Measurements from ENCODE around the gene FAM89B.
A peak's percentile ranks its signal among the peaks of the same experiment; 100 is the strongest.

The FAM89B gene

DNA sequence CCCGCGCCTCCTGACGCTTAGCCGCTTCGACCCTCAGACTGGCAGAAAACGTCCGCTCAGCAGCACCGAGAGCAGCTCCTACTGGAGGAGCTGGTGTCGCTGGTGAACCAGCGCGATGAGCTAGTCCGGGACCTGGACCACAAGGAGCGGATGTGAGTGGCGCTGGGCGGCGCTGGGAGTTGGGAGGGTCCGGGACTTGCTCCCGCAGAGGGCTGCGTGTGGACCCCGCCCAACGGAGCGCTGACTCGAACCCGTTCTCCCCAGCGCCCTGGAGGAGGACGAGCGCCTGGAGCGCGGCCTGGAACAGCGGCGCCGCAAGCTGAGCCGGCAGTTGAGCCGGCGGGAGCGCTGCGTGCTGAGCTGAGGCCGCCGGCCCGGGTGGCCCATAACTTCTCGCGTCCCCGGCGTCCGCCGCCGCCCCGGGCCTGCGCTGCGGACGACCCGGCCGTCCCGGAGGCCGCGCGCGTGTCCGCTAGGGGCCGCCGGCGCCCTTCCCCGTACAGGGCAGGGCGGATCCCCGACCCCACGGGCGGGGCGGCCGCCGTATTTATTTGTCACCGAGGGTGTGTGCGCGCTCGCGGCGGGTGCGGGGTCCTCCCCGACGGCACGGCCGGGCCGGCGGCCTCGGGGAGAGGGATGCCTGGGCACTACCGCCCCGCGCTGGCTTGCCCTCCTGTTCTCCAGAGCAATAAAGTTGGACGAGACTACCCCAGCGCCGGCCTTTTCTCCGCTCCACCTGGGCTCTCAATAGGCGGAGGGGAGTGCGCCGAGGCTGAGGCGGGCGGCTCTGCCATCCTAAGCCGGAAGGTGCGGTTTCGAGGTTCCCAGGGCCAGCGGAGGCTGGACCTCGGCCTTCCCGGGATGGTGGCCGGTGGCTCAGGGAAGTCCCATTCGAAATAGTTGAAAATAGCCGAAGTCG, 19.9 kb downstream of the FAM89B start:
- peak; percentile 73 for DNase-seq

GRCh38 chr11:65592858-65593517, 20.6 kb downstream of the FAM89B start:
- no peak for DNase-seq

GRCh38 chr11:65593518-65594414, 21.4 kb downstream of the FAM89B start:
- peak; percentile 49 for DNase-seq

DNA sequence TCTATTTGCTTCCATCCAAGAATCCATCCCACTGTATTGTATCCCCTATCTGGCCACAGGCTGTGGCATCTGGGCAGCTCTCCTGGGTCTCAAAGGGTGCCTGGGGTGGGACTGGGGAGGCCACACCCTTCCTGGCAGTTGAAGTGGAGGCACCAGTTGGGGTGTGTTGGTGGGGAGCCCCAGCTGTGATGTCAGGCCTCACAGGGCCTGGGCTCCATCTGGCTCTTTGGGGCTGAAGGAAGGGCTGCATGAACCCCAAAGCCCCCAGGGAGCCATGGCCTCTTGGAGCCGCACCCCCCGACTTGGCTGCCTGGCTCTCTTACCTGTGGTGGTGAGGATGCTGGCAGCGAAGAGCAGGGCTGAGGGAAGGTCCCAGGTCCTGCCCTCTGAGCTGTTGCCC, 22.8 kb downstream of the FAM89B start:
- no peak for DNase-seq

DNA sequence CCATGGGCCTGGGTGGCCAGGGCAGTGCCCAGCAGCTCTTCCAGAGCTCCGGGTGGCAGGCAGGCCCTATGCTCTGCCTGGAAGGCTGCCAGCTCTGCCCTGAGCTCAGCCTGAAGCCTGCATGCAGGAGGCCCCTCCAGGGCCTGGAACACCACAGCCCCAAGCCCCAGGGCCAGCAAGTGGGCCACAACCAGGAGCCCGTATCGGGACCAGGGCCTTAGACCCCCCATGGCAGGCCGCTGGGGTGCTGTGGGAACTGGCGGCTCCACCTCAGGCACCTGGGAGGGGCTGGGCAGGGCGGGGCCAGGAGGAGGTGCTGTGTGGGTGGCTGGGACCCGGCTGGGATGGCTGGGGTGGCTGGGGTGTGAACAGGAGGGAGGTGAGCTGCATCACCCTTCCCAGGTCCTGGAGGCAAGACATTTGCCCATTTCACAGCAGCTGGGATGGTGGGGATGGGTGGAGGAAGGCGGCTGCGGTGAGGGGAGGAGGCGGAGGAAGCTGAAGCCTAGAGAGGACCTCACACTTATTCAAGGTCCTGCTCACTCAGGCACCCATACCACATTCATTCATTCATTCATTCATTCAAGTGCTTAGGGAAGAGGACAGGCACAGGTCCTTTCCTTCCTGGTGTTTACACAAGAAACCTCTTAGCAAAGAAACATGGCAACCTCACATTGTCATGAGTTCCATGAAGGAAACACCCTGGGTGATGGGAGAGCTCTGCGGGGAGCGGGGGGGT, 23.4 kb downstream of the FAM89B start, which contains the start of gene KCNK7:
KCNK7 (minus strand) TSS at position 258 of the 739 bp plus-strand sequence; CDS start at position 230, 28 bp downstream.
- no peak for DNase-seq

- DNase-seq, result no peak
Measured at GRCh38 chr11:65596520-65596919, 24.2 kb downstream of the FAM89B start.

DNA sequence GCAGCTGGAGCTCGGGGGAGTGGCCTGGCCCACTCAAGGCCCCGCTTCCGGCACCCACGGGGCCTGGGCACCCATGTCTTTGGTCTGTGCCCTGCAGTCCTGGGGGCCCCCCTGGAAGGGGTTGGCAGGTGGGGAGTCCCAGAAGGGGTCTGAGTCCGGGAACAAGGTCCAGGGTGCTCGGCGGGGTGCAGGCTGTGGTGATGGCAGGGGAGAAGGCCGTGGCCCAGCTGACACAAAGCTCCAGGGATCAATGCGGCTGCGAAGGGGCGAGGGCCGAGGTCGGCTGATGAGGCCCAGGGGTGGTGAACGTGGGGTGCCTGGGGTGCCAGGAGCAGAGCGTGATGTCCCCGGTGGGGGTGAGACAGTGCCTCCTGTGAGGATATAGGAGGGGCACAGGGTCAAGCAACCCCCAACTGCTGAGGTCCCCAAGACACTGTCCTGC, 25.9 kb downstream of the FAM89B start:
- no peak for DNase-seq

DNA sequence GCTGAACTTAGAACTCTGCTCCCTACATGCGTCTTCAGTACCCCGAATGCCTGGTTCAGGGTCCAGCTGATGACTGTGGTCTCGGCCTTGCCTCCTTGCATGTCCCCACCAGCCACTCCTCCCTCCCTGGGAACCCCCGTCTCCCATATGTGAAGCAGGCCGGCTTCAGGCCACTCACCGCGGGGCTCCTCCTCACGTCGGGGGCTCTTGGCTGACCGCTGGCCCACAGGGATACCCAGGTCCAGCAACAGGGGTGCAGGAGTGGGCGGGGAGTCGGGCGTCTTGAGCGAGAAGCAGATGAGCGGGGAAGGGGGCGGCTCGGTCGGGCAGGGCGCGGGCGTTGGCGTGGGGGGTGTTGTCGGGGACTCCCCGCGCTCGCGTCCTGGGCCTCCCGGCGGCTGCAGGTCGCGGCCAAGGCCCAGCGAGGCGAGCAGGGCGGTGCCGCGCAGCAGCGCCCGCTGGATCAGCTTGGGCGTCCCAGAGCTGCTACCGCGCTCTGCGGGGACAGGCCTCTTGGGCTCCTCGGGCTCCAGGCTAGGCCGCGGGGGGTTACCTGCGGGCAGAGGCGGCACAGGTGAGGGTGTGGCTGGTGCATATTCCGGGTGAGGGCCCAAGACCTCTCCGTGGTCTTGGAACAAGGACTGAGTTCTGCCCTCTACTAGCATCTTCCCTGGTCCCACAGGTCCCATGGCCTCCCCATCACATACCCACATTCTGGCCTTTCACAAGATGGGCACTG, 27.0 kb downstream of the FAM89B start:
- DNase-seq, result no peak

DNA sequence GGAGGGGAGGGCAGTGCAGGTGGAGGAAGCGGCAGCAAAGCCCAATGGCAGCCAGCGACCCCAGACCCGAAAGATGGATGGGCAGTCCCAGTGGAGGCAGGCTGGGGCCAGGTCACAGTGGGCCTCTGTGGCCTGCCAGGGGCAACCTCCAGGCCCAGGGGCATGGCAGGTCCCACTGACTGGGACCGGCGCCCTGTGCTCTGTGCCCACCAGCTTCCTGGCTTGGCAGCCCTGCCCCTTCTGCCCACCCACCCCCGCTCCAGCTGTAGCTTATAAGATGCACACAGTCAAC, 27.6 kb downstream of the FAM89B start:
- no peak for DNase-seq

GRCh38 chr11:65604258-65604657, 31.9 kb downstream of the FAM89B start:
- no peak for DNase-seq

DNA sequence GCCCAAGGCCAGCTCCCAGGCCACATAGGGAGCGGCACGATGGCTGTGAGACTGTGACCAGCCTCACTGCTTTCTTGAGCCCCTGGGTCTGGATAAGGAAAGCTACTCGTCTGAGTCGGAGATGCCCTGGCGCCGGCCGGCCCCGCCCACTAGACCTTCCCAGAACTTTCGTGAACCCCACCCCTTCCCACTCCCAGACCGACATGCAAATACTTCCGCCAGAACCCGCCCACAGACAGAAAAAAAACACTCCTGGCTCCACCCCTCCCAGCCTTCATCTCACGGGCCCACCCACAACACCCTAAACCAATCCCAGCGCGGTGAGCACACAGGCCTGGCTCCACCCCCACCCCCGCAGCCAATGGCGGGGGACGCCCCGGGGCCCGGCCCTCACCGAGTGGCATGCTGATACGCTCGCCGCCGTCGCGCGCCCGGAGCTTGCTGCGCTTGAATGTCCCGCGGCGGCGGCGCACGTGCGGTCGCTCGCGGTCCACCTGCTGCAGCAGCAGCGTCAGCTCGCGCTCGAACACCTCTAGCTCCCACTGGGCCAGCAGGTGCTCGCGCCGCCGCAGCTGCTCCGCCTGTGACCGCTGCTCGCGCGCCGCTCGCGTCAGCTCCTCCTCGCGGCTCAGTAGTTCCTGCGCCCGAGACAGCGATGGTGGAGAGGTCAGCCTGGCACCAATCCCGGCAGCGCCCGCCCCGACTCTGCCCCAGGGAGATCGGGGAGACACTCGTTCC, 34.7 kb downstream of the FAM89B start:
- DNase-seq, result peak; percentile 97

DNA sequence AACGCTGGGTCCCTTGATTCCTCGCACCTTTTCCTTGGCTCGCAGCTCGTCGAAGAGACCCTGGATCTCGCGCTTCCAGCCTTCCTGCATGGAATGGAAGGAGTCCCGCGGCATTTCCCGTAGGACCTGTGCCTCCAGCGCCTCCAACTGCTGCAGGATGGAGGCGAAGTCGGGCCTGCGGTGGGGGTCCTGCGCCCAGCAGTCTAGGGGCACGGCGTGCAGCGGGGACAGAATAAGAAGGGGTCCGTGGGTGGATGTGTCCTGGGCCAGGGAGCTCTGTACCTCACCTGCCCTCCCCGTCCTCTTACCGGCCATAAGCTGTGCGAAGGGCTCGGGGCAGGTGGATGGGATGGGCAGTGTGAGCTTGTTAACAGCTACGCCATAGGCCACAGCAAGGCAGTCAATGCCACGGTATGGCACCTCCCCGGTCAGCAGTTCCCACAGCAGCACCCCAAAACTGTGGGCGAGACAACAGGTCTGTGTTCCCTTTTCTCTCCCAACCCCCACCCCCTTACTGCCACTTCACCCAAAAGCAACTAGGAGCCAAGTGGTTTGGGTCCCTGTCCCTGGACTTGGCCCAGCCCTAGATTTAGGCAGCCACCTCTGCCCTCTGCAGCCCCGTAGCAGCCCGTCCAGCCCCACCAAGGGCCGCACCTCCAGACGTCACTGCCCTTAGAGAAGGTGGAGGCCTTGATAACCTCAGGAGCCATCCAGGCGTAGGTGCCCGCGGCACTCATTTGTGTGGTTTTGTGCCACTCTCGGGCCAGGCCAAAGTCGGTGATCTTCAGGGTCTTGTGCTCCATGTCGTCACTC, 35.5 kb downstream of the FAM89B start:
- no peak for DNase-seq

DNA sequence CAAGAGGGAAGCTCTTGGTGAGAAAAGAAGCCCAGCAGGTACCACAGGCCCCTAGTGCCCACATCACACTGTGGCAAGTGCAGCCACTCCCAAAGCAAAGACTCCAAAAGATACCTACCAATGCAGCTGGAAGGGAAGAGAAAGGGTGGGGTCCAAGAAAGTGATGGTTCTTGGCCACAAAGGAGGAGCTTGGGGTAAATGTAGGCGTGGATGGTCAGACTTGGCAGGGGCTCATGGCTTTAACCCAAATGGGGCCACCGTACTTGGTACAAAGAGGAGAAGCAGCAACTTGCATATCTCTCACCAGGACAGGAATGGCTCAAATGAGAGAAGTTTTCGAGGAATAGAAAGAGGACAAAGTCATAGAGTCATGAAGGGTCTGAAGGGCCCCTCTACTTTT, 36.9 kb downstream of the FAM89B start:
- DNase-seq, result no peak

DNA sequence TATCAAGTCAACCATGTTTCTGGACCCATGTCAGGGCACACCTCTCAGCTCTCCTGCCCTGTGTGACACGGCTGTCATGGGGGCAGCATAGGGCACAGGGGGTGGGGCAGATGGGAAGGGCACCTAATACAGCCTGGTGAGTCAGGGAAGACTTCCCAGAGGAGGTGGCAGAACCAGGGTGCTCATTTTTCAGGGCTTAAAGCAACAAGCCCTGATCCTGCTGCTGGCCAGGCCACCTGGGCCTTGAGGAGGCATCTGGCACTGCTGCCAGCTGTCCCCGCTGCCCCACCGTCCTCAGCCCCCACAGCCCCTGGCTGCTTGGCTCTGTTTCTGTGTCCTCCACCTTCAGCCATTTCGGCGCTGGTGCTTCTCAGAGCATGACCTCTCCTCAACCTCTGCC, 37.3 kb downstream of the FAM89B start:
- no peak for DNase-seq

GRCh38 chr11:65610404-65610803, 38.1 kb downstream of the FAM89B start:
- DNase-seq, result no peak

DNA sequence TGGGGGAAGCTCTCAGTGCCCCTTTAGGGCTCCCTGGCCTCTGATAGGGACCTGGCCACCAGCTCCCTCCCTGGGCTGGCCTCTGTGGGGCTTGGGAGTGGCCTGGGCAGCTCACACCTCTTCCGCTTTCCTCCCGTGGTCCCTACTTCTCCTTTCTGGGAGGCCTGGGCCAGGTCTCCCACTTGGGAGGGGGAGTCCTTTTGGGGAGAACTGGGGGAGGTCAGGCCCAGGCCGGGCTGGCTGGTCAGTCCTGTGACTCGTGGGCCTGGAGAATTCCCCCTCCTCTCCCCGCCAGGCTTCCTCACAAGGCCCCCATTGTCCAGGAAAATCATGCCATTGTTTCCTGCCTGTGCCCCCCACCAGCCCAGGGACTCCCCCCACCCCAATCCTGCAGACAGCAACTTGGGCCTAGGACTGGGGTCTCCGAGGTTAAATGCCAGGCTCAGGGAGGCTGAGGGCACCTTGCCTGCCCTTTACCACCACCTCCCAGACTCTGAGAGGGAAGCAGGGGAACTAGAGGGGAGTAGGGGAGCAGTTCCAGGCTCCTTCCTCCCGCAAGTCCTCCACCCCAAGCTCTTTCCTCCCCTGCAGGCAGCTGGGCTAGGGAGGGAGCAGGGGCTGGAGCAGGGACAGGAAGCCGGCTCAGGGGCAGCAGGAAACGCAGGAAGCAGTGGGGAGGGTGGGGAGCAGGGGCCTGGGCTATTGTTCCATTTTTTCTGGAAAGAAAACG, 38.9 kb downstream of the FAM89B start:
- DNase-seq, result no peak

- no peak for DNase-seq
Measured at GRCh38 chr11:65611758-65612603, 39.6 kb downstream of the FAM89B start.

GRCh38 chr11:65612691-65613090, 40.4 kb downstream of the FAM89B start:
- DNase-seq, result no peak
